Measurements from ENCODE around the gene SLC12A3.

SLC12A3 gene

DNA sequence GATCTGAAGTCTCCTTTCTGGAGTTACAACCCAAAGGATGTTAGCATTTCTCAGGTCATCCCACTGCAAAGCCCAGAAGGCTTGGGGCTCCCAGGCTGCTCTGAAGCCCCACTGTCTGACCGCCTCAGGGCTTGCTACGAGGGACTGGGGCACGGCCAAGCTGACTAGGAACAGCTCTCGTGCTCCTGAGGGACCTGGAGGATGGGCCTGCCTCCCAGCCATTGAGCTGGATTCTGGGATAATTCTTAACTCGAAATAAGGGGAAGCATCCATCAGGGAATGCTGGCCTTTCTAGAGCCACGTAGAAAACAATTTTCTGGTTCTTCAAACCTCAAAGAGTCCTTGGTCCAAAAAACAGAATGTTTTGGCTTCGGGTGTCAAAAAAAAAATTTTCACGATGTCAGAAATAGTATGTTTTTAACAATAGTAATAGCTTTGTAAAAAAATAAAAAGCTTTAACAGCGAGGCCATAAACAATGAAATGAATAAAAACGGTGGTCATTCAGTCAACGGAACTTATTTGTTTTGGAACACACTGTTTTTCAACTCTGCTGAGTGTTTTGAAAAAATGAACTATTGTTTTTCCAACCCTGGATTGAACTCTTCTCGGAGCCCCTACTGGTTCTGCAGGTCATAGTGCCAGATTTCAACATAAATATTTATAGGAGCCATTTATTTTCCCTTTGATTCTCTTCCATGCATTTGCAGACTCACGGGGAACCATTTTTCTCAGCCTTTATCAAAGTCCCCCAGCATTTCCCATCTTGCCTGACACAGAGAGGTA is 50.5 kb downstream of the SLC12A3 start:
- peaks cover 3 to 4% of the 10 kb centered on the region in 2 donors for H3K4me1 ChIP-seq (ENCODE audit: control insufficient read depth in 1 of 2, insufficient read depth in 2 of 2, low read length in 2 of 2)
- H3K9me3 ChIP-seq (ENCODE audit: control insufficient read depth in 1 of 2, low read length in 2 of 2): no peaks in the 10 kb centered on the region
- no peaks in the 10 kb centered on the region for H3K36me3 ChIP-seq (ENCODE audit: control insufficient read depth in 1 of 2, insufficient read depth in 2 of 2, low read length in 2 of 2)
- no peak overlapping the region for H3K27ac ChIP-seq (ENCODE audit: low read length)
- no peaks in the 10 kb centered on the region for H3K27me3 ChIP-seq (ENCODE audit: low read depth, low read length)
- H3K4me3 ChIP-seq (ENCODE audit: low read depth in 1 of 2, low read length in 2 of 2): no peak overlapping the region

DNA sequence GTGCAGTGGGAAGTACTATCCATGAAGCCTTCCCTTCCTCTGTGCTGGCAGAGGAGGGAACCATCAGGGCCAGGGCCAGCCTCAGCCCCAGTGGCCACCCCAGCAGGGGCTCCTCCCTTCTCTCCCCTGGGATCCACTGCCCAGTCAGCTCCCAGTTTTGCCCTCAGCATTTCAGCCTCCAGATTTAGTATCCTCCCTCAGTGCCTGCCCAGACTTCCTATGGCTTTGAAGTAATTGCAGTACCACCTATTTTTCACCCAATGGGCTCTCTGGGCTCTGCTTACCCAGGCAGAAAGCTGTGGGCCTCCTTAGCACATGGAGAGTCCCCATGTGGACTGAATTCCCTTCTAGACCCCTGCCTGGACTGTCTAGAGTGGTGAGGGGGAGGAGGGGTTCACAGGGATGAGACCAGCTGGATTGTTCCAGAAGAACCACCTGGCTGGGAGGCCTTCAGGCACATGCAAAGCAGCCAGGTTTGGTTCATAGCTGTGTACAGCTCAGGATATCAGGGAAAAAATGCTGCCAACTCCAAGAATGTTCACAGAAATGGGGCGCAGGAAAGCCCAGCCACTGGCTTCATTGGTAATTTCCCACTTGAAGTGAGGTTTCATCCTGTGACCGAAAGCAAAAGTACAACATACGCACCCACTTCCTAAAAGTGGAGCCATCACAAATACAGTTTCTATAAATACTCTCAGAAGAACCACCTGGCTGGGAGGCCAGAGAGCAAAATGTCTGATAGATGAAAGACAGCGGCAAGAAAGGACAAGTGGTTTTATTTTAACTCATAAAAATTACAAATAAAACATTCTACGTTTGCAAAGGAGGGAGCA is 51.8 kb downstream of the SLC12A3 start:
- Histone ChIP-seq H3K27ac (ENCODE audit: low read length) (peak overlapping the region; percentile 39), H3K4me3 (ENCODE audit: low read depth in 1 of 2, low read length in 2 of 2) (no peak overlapping the region), H3K4me1 (ENCODE audit: control insufficient read depth in 1 of 2, insufficient read depth in 2 of 2, low read length in 2 of 2) (peaks cover 3 to 4% of the 10 kb centered on the region in 2 donors), H3K9me3 (ENCODE audit: control insufficient read depth in 1 of 2, low read length in 2 of 2) (no peaks in the 10 kb centered on the region), H3K27me3 (ENCODE audit: low read depth, low read length) (no peaks in the 10 kb centered on the region), H3K36me3 (ENCODE audit: control insufficient read depth in 1 of 2, insufficient read depth in 2 of 2, low read length in 2 of 2) (no peaks in the 10 kb centered on the region)

DNA sequence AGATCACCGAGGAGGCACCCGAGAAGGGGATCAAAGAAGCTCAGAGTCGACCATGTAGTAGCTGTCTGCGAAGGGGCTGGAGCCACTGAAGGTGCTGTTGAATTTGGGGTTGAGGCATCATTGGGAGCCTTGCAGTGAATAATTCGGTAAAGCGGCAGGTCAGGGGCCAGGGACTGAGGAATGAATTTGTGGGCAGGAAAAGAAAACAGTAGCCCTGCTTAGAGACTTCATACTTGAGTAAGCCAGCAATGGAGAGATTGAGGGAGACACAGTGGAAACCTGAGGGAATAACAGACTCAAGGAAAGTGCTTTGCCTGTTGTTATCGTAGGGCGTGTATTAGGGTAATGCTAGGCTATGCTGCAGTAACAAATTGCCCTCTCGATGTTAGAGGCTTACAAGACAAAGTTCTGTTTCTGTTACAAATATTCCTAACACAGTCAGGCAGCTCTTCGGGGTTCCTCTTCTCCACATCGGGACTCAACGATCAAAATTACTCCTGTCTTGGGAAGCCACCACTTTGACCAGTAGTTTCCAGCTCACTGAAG is 53.5 kb downstream of the SLC12A3 start:
- no peaks in the 10 kb centered on the region for H3K9me3 ChIP-seq (ENCODE audit: control insufficient read depth in 1 of 2, low read length in 2 of 2)
- H3K4me3 ChIP-seq (ENCODE audit: low read depth in 1 of 2, low read length in 2 of 2): no peak overlapping the region
- H3K27me3 ChIP-seq (ENCODE audit: low read depth, low read length): no peaks in the 10 kb centered on the region
- H3K4me1 ChIP-seq (ENCODE audit: control insufficient read depth in 1 of 2, insufficient read depth in 2 of 2, low read length in 2 of 2): peaks cover 0 to 3% of the 10 kb centered on the region in 2 donors
- no peaks in the 10 kb centered on the region for H3K36me3 ChIP-seq (ENCODE audit: control insufficient read depth in 1 of 2, insufficient read depth in 2 of 2, low read length in 2 of 2)
- no peak overlapping the region for H3K27ac ChIP-seq (ENCODE audit: low read length)

DNA sequence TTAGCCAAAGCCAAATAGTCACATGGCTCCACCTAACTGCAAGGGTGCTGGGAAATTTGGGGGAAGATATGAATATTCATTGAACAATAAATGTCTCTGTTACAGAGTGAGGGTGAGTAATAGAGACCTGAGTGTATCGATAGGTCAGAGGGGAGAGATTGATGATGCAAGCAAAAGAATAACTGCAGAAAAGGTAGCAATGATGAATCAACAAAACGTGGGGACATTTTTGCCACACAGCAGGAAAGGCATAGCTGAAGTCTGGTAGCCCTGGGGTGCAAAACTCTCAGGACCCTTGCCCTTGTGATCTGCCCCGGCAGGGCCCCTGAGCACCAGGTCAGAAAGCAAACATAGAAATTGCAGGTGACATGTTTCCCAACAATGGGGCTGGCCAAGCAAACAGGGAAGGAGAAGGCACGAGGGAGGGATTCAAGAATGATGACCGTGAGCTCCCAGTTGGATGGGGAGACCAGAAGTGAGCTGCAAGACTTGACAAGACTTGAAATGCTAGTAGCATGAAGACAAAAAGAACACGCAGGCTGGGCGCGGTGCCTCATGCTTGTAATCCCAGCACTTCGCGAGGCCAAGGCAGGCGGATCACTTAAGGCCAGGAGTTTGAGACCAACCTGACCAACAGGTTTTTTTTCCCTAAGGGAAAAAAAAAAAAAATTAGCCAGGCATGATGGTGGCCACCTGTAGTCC is 54.2 kb downstream of the SLC12A3 start:
- H3K27me3 ChIP-seq (ENCODE audit: low read depth, low read length): no peaks in the 10 kb centered on the region
- H3K36me3 ChIP-seq (ENCODE audit: control insufficient read depth in 1 of 2, insufficient read depth in 2 of 2, low read length in 2 of 2): no peaks in the 10 kb centered on the region
- H3K27ac ChIP-seq (ENCODE audit: low read length): no peak overlapping the region
- no peak overlapping the region for H3K4me3 ChIP-seq (ENCODE audit: low read depth in 1 of 2, low read length in 2 of 2)
- H3K9me3 ChIP-seq (ENCODE audit: control insufficient read depth in 1 of 2, low read length in 2 of 2): no peaks in the 10 kb centered on the region
- H3K4me1 ChIP-seq (ENCODE audit: control insufficient read depth in 1 of 2, insufficient read depth in 2 of 2, low read length in 2 of 2): peaks cover 0 to 3% of the 10 kb centered on the region in 2 donors

DNA sequence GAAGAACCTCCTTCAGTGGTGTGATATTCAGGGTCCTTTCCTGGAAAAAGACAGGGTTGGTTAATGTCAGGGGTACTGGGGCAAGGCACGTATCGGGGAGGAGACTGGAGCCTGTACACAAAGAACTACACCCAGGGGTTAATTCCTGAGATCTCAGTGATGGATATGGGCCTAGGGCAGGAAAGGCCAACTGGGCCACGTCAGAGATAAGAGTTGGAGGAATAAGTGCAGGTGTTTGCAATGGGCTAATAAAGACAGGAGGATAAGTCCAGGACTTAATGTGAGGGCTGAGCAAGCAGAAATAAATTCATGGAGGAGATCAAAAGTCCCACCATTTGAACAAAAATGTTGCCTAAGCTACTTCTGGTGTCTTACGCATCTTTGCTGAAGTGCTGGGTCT is 56.6 kb downstream of the SLC12A3 start:
- H3K4me3 ChIP-seq (ENCODE audit: low read depth in 1 of 2, low read length in 2 of 2): no peak overlapping the region
- peaks cover 0 to under 1% of the 10 kb centered on the region in 2 donors for H3K4me1 ChIP-seq (ENCODE audit: control insufficient read depth in 1 of 2, insufficient read depth in 2 of 2, low read length in 2 of 2)
- no peaks in the 10 kb centered on the region for H3K36me3 ChIP-seq (ENCODE audit: control insufficient read depth in 1 of 2, insufficient read depth in 2 of 2, low read length in 2 of 2)
- no peak overlapping the region for H3K27ac ChIP-seq (ENCODE audit: low read length)
- H3K27me3 ChIP-seq (ENCODE audit: low read depth, low read length): no peaks in the 10 kb centered on the region
- H3K9me3 ChIP-seq (ENCODE audit: control insufficient read depth in 1 of 2, low read length in 2 of 2): no peaks in the 10 kb centered on the region

DNA sequence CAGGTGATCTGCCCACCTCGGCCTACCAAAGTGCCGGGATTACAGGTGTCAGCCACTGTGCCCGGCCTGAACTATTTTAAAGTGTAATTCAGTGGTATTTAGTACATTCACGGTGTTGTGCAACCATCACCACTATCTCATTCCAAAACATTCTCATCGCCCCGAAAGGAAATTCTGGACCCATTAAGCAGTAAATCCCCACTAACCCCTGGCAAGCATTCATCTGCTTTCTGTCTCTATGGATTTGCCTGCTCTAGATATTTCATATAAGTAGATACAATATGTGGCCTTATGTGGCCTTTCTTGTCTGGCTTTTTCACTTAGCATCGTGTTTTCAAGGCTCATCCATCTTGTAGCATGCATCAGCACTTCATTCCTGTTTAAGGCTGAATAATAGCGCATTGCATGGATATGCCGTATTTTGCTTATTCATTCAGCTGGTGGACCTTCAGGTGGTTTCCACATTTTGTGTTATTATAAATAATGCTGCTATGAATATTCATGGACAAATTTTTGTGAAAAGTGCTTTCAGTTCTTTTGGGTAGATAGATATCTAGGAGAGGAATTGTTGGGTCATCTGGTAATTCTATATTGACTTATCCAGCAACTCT is 58.6 kb downstream of the SLC12A3 start:
- no peak overlapping the region for H3K27ac ChIP-seq (ENCODE audit: low read length)
- H3K36me3 ChIP-seq (ENCODE audit: control insufficient read depth in 1 of 2, insufficient read depth in 2 of 2, low read length in 2 of 2): no peaks in the 10 kb centered on the region
- H3K4me1 ChIP-seq (ENCODE audit: control insufficient read depth in 1 of 2, insufficient read depth in 2 of 2, low read length in 2 of 2): no peaks in the 10 kb centered on the region
- H3K27me3 ChIP-seq (ENCODE audit: low read depth, low read length): no peaks in the 10 kb centered on the region
- H3K4me3 ChIP-seq (ENCODE audit: low read depth in 1 of 2, low read length in 2 of 2): no peak overlapping the region
- no peaks in the 10 kb centered on the region for H3K9me3 ChIP-seq (ENCODE audit: control insufficient read depth in 1 of 2, low read length in 2 of 2)

DNA sequence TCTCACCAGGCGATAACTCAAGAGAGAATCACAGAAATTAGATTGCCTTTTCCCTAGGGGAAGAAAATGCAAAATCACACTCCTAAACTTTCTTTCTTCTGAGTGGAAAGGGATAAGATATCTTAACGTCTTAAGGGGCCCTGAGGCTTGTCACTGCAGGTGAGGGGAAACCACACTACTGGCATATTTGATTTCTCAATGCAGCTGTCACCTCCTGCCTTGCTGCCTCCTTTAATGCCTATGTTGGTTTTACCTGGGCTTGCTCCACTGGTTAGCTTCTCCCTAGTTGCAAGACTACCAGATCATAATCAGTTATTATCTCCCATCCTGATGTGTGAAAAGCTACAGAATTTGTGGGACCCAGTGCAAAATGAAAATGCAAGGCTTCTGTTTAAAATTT is 62.5 kb downstream of the SLC12A3 start:
- H3K27ac ChIP-seq (ENCODE audit: low read length): no peak overlapping the region
- H3K36me3 ChIP-seq (ENCODE audit: control insufficient read depth in 1 of 2, insufficient read depth in 2 of 2, low read length in 2 of 2): peaks cover 0 to 5% of the 10 kb centered on the region in 2 donors
- no peak overlapping the region for H3K4me3 ChIP-seq (ENCODE audit: low read depth in 1 of 2, low read length in 2 of 2)
- H3K27me3 ChIP-seq (ENCODE audit: low read depth, low read length): no peaks in the 10 kb centered on the region
- H3K4me1 ChIP-seq (ENCODE audit: control insufficient read depth in 1 of 2, insufficient read depth in 2 of 2, low read length in 2 of 2): peaks cover 0 to 5% of the 10 kb centered on the region in 2 donors
- no peaks in the 10 kb centered on the region for H3K9me3 ChIP-seq (ENCODE audit: control insufficient read depth in 1 of 2, low read length in 2 of 2)

DNA sequence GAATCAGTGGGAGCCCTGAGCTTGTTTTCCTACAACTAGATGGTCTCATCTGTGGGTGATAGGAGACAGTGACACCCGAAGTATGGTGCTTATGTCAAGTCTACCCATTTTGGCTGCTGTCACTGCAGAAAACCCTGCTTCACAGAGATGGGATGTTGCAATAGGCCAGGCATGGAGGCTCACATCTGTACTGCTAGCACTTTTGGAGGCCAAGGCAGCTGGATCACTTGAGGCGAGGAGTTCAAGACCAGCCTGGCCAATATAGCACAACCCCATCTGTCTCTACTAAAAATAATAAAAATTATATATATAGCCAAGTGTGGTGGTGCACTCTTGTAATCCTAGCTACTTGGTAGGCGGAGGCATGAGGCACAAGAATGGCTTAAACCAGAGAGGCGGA is 64.6 kb downstream of the SLC12A3 start:
- Histone ChIP-seq H3K27me3 (ENCODE audit: low read depth, low read length) (no peaks in the 10 kb centered on the region), H3K9me3 (ENCODE audit: control insufficient read depth in 1 of 2, low read length in 2 of 2) (no peaks in the 10 kb centered on the region), H3K36me3 (ENCODE audit: control insufficient read depth in 1 of 2, insufficient read depth in 2 of 2, low read length in 2 of 2) (peaks cover 0 to 6% of the 10 kb centered on the region in 2 donors), H3K4me3 (ENCODE audit: low read depth in 1 of 2, low read length in 2 of 2) (no peak overlapping the region), H3K27ac (ENCODE audit: low read length) (no peak overlapping the region), H3K4me1 (ENCODE audit: control insufficient read depth in 1 of 2, insufficient read depth in 2 of 2, low read length in 2 of 2) (peaks cover 0 to 12% of the 10 kb centered on the region in 2 donors)

DNA sequence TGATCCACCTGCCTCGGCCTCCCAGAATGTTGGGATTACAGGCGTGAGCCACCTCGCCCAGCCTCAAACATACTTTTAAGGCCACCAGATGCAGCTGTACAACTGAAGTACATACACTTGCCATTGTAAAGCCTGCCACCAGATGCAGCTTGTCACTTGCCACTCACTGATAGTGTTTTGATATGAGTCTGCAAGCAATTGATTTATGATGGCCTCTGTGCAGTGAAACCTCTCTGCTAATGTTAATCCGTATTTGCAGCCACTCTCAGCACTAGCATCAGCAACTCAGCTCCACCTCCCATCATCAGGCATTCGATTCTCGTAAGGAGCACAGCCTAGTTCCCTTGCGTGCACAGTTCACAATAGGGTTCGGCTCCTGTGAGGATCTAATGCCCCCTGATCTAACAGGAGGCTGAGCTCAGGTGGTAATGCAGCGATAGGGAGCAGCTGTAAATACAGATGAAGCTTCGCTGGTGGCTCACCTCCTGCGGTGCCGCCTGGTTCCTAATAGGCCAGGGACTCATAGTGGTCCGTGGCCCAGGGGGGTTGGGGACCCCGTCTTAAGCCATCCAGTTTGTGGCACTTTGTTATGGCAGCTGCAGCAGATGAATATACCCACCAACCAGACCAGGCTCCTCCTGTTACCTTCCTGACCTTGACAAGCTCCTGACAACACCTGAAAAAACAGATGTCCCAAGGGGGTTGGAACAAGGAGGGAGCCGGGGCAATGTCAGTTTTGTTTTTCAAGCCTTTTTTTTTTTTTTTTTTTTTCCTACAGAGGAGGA is 65.7 kb downstream of the SLC12A3 start:
- Histone ChIP-seq H3K9me3 (ENCODE audit: control insufficient read depth in 1 of 2, low read length in 2 of 2) (no peaks in the 10 kb centered on the region), H3K4me3 (ENCODE audit: low read depth in 1 of 2, low read length in 2 of 2) (peak overlapping the region; percentile 52 to 100), H3K4me1 (ENCODE audit: control insufficient read depth in 1 of 2, insufficient read depth in 2 of 2, low read length in 2 of 2) (peaks cover 4 to 22% of the 10 kb centered on the region in 2 donors), H3K27ac (ENCODE audit: low read length) (peak overlapping the region; percentile 67), H3K27me3 (ENCODE audit: low read depth, low read length) (no peaks in the 10 kb centered on the region), H3K36me3 (ENCODE audit: control insufficient read depth in 1 of 2, insufficient read depth in 2 of 2, low read length in 2 of 2) (peaks cover 8% of the 10 kb centered on the region in 2 donors)

DNA sequence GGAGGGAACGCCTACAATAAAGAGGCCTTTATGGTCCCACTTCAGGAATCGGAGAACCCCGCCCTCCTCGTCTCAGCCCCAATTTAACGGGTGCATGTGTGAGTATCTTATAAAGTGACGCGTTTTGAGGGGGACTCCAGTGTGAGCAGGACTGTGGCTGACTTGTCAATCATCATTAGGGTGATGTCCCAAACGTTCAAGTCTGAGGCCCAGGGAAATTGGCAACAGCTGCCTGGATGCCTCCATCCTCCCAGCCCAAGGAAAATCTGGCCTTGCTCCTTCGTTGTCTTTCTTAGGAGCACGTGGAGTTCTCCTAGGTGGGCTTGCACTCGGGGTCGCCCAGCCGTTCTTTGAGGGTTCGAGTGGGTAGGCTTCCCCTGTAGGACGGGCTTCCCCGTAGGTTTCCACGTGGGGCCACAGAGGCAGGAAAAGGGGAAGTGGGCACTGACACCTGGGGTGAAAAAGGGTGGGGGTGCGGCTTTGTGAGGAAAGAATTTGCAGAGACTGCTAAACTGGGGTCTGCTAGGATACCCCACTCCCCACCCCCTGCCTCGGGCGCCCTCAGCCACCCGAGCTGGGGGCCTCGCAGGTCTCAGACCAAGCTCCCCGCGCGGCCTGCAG is 66.4 kb downstream of the SLC12A3 start:
- peaks cover 4 to 29% of the 10 kb centered on the region in 2 donors for H3K4me1 ChIP-seq (ENCODE audit: control insufficient read depth in 1 of 2, insufficient read depth in 2 of 2, low read length in 2 of 2)
- H3K4me3 ChIP-seq (ENCODE audit: low read depth in 1 of 2, low read length in 2 of 2): peak overlapping the region; percentile 52 to 100
- H3K36me3 ChIP-seq (ENCODE audit: control insufficient read depth in 1 of 2, insufficient read depth in 2 of 2, low read length in 2 of 2): peaks cover 15% of the 10 kb centered on the region in 2 donors
- no peaks in the 10 kb centered on the region for H3K27me3 ChIP-seq (ENCODE audit: low read depth, low read length)
- no peaks in the 10 kb centered on the region for H3K9me3 ChIP-seq (ENCODE audit: control insufficient read depth in 1 of 2, low read length in 2 of 2)
- peak overlapping the region; percentile 67 for H3K27ac ChIP-seq (ENCODE audit: low read length)
